Inflammatory macrophage (primary cell): ENCODE measurements around the gene ZNF425.
"Not testable (repeated sequence)": the region's sequence is repeated elsewhere in the genome, so short reads cannot be mapped to it uniquely, and the experiment has no call there.

Experiments
- DNase-seq, 2 donors: peaks; one replicate each; pipeline ENCODE4 v3.0.0-alpha.2; 2020 to 2022

Gene ZNF425

GRCh38 chr7:149071641-149072437 is 54.3 kb downstream of the ZNF425 start:
- peak; percentile 58 to 66 for DNase-seq

- peak in 1 of 2 donors; percentile 9 for DNase-seq
Measured at GRCh38 chr7:149071182-149071635, 54.9 kb downstream of the ZNF425 start.

- no peak for DNase-seq
Measured at GRCh38 chr7:149070372-149071125, 55.6 kb downstream of the ZNF425 start.

GRCh38 chr7:149067869-149068268 is 58.3 kb downstream of the ZNF425 start:
- DNase-seq: no peak

- DNase-seq: peak; percentile 42 to 60
Measured at GRCh38 chr7:149063476-149063875, 62.6 kb downstream of the ZNF425 start.

GRCh38 chr7:149062217-149062899 is 63.8 kb downstream of the ZNF425 start:
- DNase-seq: not testable (repeated sequence)

GRCh38 chr7:149060156-149060555 is 66.0 kb downstream of the ZNF425 start:
- DNase-seq: no peak

GRCh38 chr7:149053885-149054284 is 72.2 kb downstream of the ZNF425 start:
- no peak for DNase-seq

GRCh38 chr7:149053384-149053783 is 72.7 kb downstream of the ZNF425 start:
- DNase-seq: no peak
